Esophagus muscularis mucosa (tissue), 4 donors: ENCODE data around the gene REM1. TPM values are rescaled to one million over a fixed set of nuclear protein-coding genes. Genes with fewer than 3 reads are reported as not detected.

Experiments
- DNase-seq: peaks from one replicate; pipeline ENCODE4 v3.0.0-alpha.2; 2017; ENCODE audit errors: extremely low spot score
- H3K27ac ChIP-seq, 4 donors: fragments of 200-600 bp; sonication (generic); replicated peaks in 1 of 4; 1 replicate in 3 of 4; 2 replicates in 1 of 4; pipeline ENCODE4 v1.5.1; 2016 to 2019; ENCODE audit warnings: mild to moderate bottlenecking in 1 of 4
- H3K27me3 ChIP-seq, 4 donors: fragments of 200-600 bp; sonication (generic); one replicate each; pipeline versions ENCODE4 v1.5.1 to v1.6.0; 2016 to 2019
- H3K36me3 ChIP-seq, 4 donors: fragments of 200-600 bp; sonication (generic); one replicate each; pipeline ENCODE4 v1.5.1; 2016 to 2019
- H3K4me1 ChIP-seq, 4 donors: fragments of 200-600 bp; sonication (generic); one replicate each; pipeline ENCODE4 v1.5.1; 2016 to 2019
- H3K4me3 ChIP-seq, 4 donors: fragments of 200-600 bp; sonication (generic); 1 replicate in 2 of 4; 2 replicates in 2 of 4; pipeline ENCODE4 v1.5.1; 2016 to 2019; ENCODE audit warnings: mild to moderate bottlenecking in 4 of 4, moderate library complexity in 1 of 4
- H3K9me3 ChIP-seq, 4 donors: fragments of 200-600 bp; sonication (generic); 1 replicate in 3 of 4; 2 replicates in 1 of 4; pipeline ENCODE4 v1.5.1; 2016 to 2019
- EP300 ChIP-seq: sonication (generic); formaldehyde crosslinking; IDR thresholded peaks from one replicate; pipeline ENCODE4 v1.6.1; 2017; ENCODE audit warnings: antibody characterized with exemption
- POLR2A ChIP-seq: fragments of 450-650 bp; IDR thresholded peaks from one replicate; pipeline ENCODE4 v1.6.1; 2017; ENCODE audit warnings: antibody characterized with exemption, moderate library complexity, mild to moderate bottlenecking, low read depth
- POLR2AphosphoS5 ChIP-seq, 2 donors: sonication (generic); formaldehyde crosslinking; IDR thresholded peaks; one replicate each; pipeline ENCODE4 v1.6.1; 2017; ENCODE audit warnings: antibody characterized with exemption in 2 of 2
- WGBS: methylation state at CpG from one replicate; pipeline ENCODE4 v1.1.5; 2018; 5-methylcytosine and 5-hydroxymethylcytosine counted together
- intact Hi-C: fragments of 100-400 bp; cut with DNase I; formaldehyde crosslinking; loops from one replicate; pipeline ENCODE4 v1.15.1; 2023
- total RNA-seq, 4 donors: library from RNA; depleted of rRNA; stranded (reverse); fragments of >200 nt; gene quantifications; one replicate each; pipeline versions ENCODE4 v1.1.0 to v1.2.1, GENCODE V29; 2016
- TF ChIP-seq, protein P1 (sequence below), 3 experiments: fragments of 200-600 bp in 2 of 3; fragments of 450-650 bp in 1 of 3; sonication (generic) in 2 of 3; IDR thresholded peaks; one replicate each; pipeline ENCODE4 v1.5.1; 2017 to 2019; ENCODE audit warnings: antibody characterized with exemption in 3 of 3, mild to moderate bottlenecking in 2 of 3, moderate library complexity in 1 of 3

Gene REM1
- total RNA-seq, 4 donors from 2014 or later, result 3.7 to 10.2 (median 7.1) TPM

GRCh38 chr20:31508517-31509244, 33.6 kb downstream of the REM1 start:
- intact Hi-C loops, result no loop called here
- Histone ChIP-seq H3K27ac (no peak overlapping the region), H3K9me3 (no peaks in the 10 kb centered on the region), H3K4me3 (no peak overlapping the region), H3K27me3 (peaks cover 0 to 5% (median 0%) of the 10 kb centered on the region in 4 donors), H3K36me3 (no peaks in the 10 kb centered on the region), H3K4me1 (peaks cover 0 to 4% (median 1%) of the 10 kb centered on the region in 4 donors)
- TF ChIP-seq POLR2A, result no peak
- TF ChIP-seq, protein P1, sequence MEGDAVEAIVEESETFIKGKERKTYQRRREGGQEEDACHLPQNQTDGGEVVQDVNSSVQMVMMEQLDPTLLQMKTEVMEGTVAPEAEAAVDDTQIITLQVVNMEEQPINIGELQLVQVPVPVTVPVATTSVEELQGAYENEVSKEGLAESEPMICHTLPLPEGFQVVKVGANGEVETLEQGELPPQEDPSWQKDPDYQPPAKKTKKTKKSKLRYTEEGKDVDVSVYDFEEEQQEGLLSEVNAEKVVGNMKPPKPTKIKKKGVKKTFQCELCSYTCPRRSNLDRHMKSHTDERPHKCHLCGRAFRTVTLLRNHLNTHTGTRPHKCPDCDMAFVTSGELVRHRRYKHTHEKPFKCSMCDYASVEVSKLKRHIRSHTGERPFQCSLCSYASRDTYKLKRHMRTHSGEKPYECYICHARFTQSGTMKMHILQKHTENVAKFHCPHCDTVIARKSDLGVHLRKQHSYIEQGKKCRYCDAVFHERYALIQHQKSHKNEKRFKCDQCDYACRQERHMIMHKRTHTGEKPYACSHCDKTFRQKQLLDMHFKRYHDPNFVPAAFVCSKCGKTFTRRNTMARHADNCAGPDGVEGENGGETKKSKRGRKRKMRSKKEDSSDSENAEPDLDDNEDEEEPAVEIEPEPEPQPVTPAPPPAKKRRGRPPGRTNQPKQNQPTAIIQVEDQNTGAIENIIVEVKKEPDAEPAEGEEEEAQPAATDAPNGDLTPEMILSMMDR (IDR thresholded peaks at IDR 0.05), result no peak
- WGBS, result 65% methylated on average over 4 of the region's 5 CpGs
- no peak for DNase-seq

DNA sequence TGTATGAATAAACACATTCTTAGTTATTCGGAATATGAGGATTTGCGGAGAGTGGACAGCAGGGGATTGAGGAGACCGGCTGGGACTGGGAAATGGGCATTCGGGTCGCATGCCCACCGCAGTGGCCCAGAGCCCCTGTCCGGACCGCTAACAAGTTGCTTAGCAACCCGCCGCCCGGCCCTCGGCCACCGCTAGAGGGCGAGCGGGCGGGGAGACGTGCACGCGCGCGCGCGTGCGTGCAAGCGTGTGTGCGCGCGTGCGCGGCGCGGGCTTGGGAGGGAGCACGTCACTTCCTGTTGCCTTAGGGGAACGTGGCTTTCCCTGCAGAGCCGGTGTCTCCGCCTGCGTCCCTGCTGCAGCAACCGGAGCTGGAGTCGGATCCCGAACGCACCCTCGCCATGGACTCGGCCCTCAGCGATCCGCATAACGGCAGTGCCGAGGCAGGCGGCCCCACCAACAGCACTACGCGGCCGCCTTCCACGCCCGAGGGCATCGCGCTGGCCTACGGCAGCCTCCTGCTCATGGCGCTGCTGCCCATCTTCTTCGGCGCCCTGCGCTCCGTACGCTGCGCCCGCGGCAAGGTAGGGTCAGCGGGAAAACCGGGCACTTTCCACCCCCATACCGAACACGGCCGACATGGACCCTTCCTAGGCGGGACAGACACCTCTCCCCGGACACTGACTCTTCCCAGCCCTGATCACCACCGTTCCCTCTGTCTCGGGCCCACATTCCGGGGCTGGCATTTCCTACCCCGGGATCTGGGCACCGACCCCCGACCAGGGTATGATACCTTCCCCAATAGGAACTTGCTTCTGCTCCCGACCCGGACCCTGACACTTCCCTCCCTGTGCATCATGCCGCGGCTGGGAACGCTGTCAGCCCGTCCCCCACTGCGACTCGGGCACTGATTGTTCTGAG, 39.3 kb downstream of the REM1 start, which contains the start of gene HM13:
TSS of gene HM13 (plus strand) at position 289 of the 918 bp plus-strand sequence. CDS start at position 399, 110 bp downstream.
- peak within 1 kb of the TSS; percentile 81 to 86 (median 83) for H3K27ac ChIP-seq
- intact Hi-C loops, result no loop called here
- peak; percentile 96 for DNase-seq
- H3K36me3 ChIP-seq, result peaks cover 0 to 14% (median 0%) of the 10 kb centered on the region in 4 donors
- WGBS, result 0% methylated on average over 34 of the region's 86 CpGs
- no peaks in the 10 kb centered on the region for H3K27me3 ChIP-seq
- H3K9me3 ChIP-seq, result no peaks in the 10 kb centered on the region
- H3K4me3 ChIP-seq, result peak within 1 kb of the TSS; percentile 75 to 96 (median 92)
- H3K4me1 ChIP-seq, result peaks cover 29 to 49% (median 45%) of the 10 kb centered on the region in 4 donors
- TF ChIP-seq, protein P1 (IDR thresholded peaks at IDR 0.05), result peak; percentile 97 to 99 (median 98)
- TF ChIP-seq POLR2AphosphoS5 (IDR thresholded peaks at IDR 0.05) (peak; percentile 86 to 92), EP300 (no peak), POLR2A (peak; percentile 89)

- Histone ChIP-seq H3K4me3 (peak overlapping the region; percentile 75 to 96 (median 92)), H3K27ac (peak overlapping the region; percentile 81 to 86 (median 83)), H3K4me1 (peaks cover 30 to 55% (median 48%) of the 10 kb centered on the region in 4 donors), H3K36me3 (peaks cover 0 to 14% (median under 1%) of the 10 kb centered on the region in 4 donors), H3K27me3 (no peaks in the 10 kb centered on the region), H3K9me3 (no peaks in the 10 kb centered on the region)
- TF ChIP-seq EP300, result no peak
- TF ChIP-seq POLR2A, result no peak
- TF ChIP-seq, protein P1 (IDR thresholded peaks at IDR 0.05), result no peak
- TF ChIP-seq POLR2AphosphoS5 (IDR thresholded peaks at IDR 0.05), result no peak
- WGBS, result 17% methylated on average over 4 of the region's 4 CpGs
- no peak for DNase-seq
- intact Hi-C loops, result no loop called here
These were observed 40.1 kb downstream of the REM1 start for GRCh38 chr20:31515072-31515774.

- Histone ChIP-seq H3K27me3 (no peaks in the 10 kb centered on the region), H3K4me3 (peak overlapping the region; percentile 75 to 96 (median 92)), H3K4me1 (peaks cover 36 to 60% (median 50%) of the 10 kb centered on the region in 4 donors), H3K9me3 (no peaks in the 10 kb centered on the region), H3K27ac (peak overlapping the region in 1 of 4 donors; percentile 84), H3K36me3 (peaks cover 0 to 14% (median 3%) of the 10 kb centered on the region in 4 donors)
- 82% methylated on average over 3 of the region's 3 CpGs for WGBS
- TF ChIP-seq EP300 (no peak), POLR2AphosphoS5 (IDR thresholded peaks at IDR 0.05) (no peak), POLR2A (no peak)
- TF ChIP-seq, protein P1 (IDR thresholded peaks at IDR 0.05), result no peak
- intact Hi-C loops, result no loop called here
- no peak for DNase-seq
These were observed 40.7 kb downstream of the REM1 start for GRCh38 chr20:31515775-31516107.
